GM11168 (cell line): Measurements from ENCODE around the gene NOS3.
"Not testable (repeated sequence)": the region's sequence is repeated elsewhere in the genome, so short reads cannot be mapped to it uniquely, and the experiment has no call there.

Experiments
- in situ Hi-C: fragments of 300-500 bp; cut with MboI; formaldehyde crosslinking; loops from one replicate; pipeline ENCODE4 v1.12.0; 2022; ENCODE audit warnings: low sequenced_read_pairs; ENCODE audit not compliant: unreplicated experiment

The NOS3 gene

GRCh38 chr7:151028131-151028947 lies 37.5 kb downstream of the NOS3 start, which contains the start of gene ABCB8:
ABCB8 (plus strand) TSS chr7:151028450; CDS start chr7:151028516, 66 bp downstream.
- in situ Hi-C loops = no loop called here

- in situ Hi-C loops = no loop called here
Observed at GRCh38 chr7:151028948-151029501, 38.2 kb downstream of the NOS3 start.

GRCh38 chr7:151031011-151031410 lies 40.2 kb downstream of the NOS3 start:
- in situ Hi-C loops = no loop called here

GRCh38 chr7:151032936-151033863 lies 42.4 kb downstream of the NOS3 start:
- in situ Hi-C loops = no loop called here

- in situ Hi-C loops = no loop called here
Observed at GRCh38 chr7:151033864-151034249, 43.0 kb downstream of the NOS3 start.

GRCh38 chr7:151034312-151035025 lies 43.7 kb downstream of the NOS3 start:
- in situ Hi-C loops = no loop called here

- in situ Hi-C loops = no loop called here
Observed at GRCh38 chr7:151035026-151035717, 44.4 kb downstream of the NOS3 start.

GRCh38 chr7:151035902-151036301 lies 45.1 kb downstream of the NOS3 start:
- in situ Hi-C loops = no loop called here

GRCh38 chr7:151038951-151039849 lies 48.4 kb downstream of the NOS3 start:
- in situ Hi-C loops = no loop called here

GRCh38 chr7:151039850-151040548 lies 49.2 kb downstream of the NOS3 start:
- in situ Hi-C loops = no loop called here

- in situ Hi-C loops = no loop called here
Observed at GRCh38 chr7:151040616-151041375, 50.0 kb downstream of the NOS3 start.

- in situ Hi-C loops = not testable (repeated sequence)
Observed at GRCh38 chr7:151043449-151043848, 52.6 kb downstream of the NOS3 start.

GRCh38 chr7:151043959-151044358 lies 53.1 kb downstream of the NOS3 start:
- in situ Hi-C loops = no loop called here

- in situ Hi-C loops = no loop called here
Observed at GRCh38 chr7:151045262-151045661, 54.4 kb downstream of the NOS3 start.

- in situ Hi-C loops = no loop called here
Observed at GRCh38 chr7:151045967-151046366, 55.1 kb downstream of the NOS3 start.

- in situ Hi-C loops = no loop called here
Observed at GRCh38 chr7:151046603-151047573, 56.1 kb downstream of the NOS3 start.
